Epithelial cell of alveolus of lung (primary cell): ENCODE measurements around the gene MUC5B. TPM values are rescaled to one million over a fixed set of nuclear protein-coding genes. Genes with fewer than 3 reads are reported as not detected.

Experiments
- total RNA-seq: library from RNA; depleted of rRNA; stranded (reverse); fragments of >200 nt; gene quantifications from 2 replicates; pipeline ENCODE4 v1.2.1, GENCODE V29; 2015

Gene MUC5B, protein sequence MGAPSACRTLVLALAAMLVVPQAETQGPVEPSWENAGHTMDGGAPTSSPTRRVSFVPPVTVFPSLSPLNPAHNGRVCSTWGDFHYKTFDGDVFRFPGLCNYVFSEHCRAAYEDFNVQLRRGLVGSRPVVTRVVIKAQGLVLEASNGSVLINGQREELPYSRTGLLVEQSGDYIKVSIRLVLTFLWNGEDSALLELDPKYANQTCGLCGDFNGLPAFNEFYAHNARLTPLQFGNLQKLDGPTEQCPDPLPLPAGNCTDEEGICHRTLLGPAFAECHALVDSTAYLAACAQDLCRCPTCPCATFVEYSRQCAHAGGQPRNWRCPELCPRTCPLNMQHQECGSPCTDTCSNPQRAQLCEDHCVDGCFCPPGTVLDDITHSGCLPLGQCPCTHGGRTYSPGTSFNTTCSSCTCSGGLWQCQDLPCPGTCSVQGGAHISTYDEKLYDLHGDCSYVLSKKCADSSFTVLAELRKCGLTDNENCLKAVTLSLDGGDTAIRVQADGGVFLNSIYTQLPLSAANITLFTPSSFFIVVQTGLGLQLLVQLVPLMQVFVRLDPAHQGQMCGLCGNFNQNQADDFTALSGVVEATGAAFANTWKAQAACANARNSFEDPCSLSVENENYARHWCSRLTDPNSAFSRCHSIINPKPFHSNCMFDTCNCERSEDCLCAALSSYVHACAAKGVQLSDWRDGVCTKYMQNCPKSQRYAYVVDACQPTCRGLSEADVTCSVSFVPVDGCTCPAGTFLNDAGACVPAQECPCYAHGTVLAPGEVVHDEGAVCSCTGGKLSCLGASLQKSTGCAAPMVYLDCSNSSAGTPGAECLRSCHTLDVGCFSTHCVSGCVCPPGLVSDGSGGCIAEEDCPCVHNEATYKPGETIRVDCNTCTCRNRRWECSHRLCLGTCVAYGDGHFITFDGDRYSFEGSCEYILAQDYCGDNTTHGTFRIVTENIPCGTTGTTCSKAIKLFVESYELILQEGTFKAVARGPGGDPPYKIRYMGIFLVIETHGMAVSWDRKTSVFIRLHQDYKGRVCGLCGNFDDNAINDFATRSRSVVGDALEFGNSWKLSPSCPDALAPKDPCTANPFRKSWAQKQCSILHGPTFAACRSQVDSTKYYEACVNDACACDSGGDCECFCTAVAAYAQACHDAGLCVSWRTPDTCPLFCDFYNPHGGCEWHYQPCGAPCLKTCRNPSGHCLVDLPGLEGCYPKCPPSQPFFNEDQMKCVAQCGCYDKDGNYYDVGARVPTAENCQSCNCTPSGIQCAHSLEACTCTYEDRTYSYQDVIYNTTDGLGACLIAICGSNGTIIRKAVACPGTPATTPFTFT (N-terminal part only)
- total RNA-seq, result not detected in 2 replicates

GRCh38 chr11:1222491-1223345, at the start of gene MUC5B:
MUC5B (plus strand) TSS chr11:1223066; CDS start chr11:1223124, 58 bp downstream.

DNA sequence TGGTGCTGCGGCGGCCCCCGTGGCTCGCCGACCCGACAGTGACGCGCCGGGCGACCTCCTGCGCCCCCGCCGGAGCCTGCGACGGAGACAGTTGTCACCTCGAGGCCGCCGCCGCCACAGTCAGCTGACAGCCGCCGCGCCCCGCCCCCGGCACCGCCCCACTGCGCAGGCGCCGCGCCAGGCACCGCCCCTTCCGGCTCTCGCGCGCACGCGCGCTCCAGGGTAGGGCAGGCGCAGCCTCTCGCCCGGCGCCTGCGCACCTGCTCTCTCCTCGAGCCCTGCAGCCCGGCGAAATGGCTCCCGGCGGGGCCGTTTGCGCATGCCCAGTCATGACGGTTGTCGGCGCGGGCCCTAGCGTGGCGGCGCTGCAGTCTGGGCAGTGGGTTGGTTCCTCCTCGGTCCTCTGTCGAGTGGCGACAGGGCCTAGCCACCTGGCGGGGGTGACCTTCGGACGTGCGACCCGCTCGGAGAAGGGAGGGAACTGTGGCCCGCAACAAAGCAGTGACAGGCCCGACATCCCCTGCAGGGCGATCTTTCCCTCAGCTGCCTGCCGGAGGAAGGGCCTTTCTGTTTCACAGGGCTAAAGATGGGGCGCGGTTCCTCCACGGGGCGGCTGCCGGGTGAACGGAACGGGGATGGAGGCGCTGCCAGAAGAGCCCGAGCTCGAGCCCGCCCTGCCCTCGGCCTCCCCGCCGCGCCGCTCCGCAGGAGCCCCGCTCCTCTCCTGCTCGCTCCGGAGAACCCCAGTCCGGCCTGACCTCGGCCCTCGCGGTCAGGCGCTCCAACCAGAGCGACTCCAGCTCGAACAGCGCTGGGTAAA, 86.8 kb downstream of the MUC5B start, which contains the start of gene TOLLIP:
Gene TOLLIP (minus strand): TSS at position 135 of the 820 bp plus-strand sequence. CDS start 134 bp downstream, at position 1.

Other genes with a start within 250 kb of the MUC5B start
- gene MUC6, start 186.3 kb upstream of the MUC5B start, total RNA-seq, result not detected in 2 replicates
- not detected in 2 replicates for gene MUC2, start 148.2 kb upstream of the MUC5B start, total RNA-seq
- gene MUC5AC, start 65.1 kb upstream of the MUC5B start, total RNA-seq, result not detected in 2 replicates
- gene TOLLIP, start 86.6 kb downstream of the MUC5B start, total RNA-seq, result 24.3 and 30.6 TPM in 2 replicates
- 3.0 TPM in 1 of 2 replicates, not detected in the other for gene BRSK2, start 166.9 kb downstream of the MUC5B start, total RNA-seq